Stimulated activated CD4-positive, alpha-beta T cell treated with anti-CD3 and anti-CD28 coated beads, Interleukin-15, amount 100 ng/mL, for 1 hour (primary cell): Measurements from ENCODE around the gene PDGFRB.

Source experiments
- DNase-seq, 2 donors: peaks; one replicate each; pipeline ENCODE4 v3.0.0-alpha.2; 2020; ENCODE audit warnings: low read depth in 1 of 2, low spot score in 1 of 2

The PDGFRB gene

GRCh38 chr5:150117945-150118560, 37.6 kb downstream of the PDGFRB start:
- no peak for DNase-seq

- DNase-seq: no peak
These were observed 38.8 kb downstream of the PDGFRB start for GRCh38 chr5:150116667-150117400.

- DNase-seq: no peak
These were observed 40.8 kb downstream of the PDGFRB start for GRCh38 chr5:150114773-150115408.

- DNase-seq: no peak
These were observed 41.5 kb downstream of the PDGFRB start for GRCh38 chr5:150114102-150114641.

GRCh38 chr5:150113047-150113744, 42.4 kb downstream of the PDGFRB start:
- no peak for DNase-seq

GRCh38 chr5:150112201-150113046, 43.2 kb downstream of the PDGFRB start:
- no peak for DNase-seq

- DNase-seq: no peak
These were observed 44.5 kb downstream of the PDGFRB start for GRCh38 chr5:150111122-150111521.

GRCh38 chr5:150109921-150110320, 45.7 kb downstream of the PDGFRB start:
- DNase-seq: no peak

GRCh38 chr5:150108711-150109514, 46.7 kb downstream of the PDGFRB start:
- DNase-seq: no peak

GRCh38 chr5:150107909-150108447, 47.7 kb downstream of the PDGFRB start:
- DNase-seq: no peak

- DNase-seq: no peak
These were observed 48.8 kb downstream of the PDGFRB start for GRCh38 chr5:150106674-150107426.

GRCh38 chr5:150105928-150106615, 49.6 kb downstream of the PDGFRB start:
- no peak for DNase-seq

- DNase-seq: no peak
These were observed 51.1 kb downstream of the PDGFRB start for GRCh38 chr5:150104550-150104870.

- no peak for DNase-seq
These were observed 51.7 kb downstream of the PDGFRB start for GRCh38 chr5:150103678-150104549.

- no peak for DNase-seq
These were observed 54.6 kb downstream of the PDGFRB start for GRCh38 chr5:150101023-150101422.

GRCh38 chr5:150097152-150097551, 58.5 kb downstream of the PDGFRB start:
- DNase-seq: no peak

- DNase-seq: no peak
These were observed 63.4 kb downstream of the PDGFRB start for GRCh38 chr5:150092159-150092787.
